ENCODE data around the gene SLITRK3. TPM values are rescaled to one million over a fixed set of nuclear protein-coding genes. Genes with fewer than 3 reads are reported as not detected.

The SLITRK3 gene
- total RNA-seq, 1 donor from 2014 or later, result not detected

Other genes with a start within 250 kb of the SLITRK3 start
- not detected for gene SI, start 117.9 kb downstream of the SLITRK3 start, total RNA-seq